Measurements from ENCODE around the gene ATP6V0E1. TPM values are rescaled to one million over a fixed set of nuclear protein-coding genes. Genes with fewer than 3 reads are reported as not detected.
"Not testable (repeated sequence)": the region's sequence is repeated elsewhere in the genome, so short reads cannot be mapped to it uniquely, and the experiment has no call there.

The ATP6V0E1 gene
- total and polyA plus RNA-seq, 9 donors, result 85.8 to 115 (median 99.0) TPM

- H3K27ac ChIP-seq (ENCODE audit: low read length), result no peak overlapping the region
- no peak for DNase-seq
- H3K36me3 ChIP-seq (ENCODE audit: control insufficient read depth, insufficient read depth, low read length), result no peaks in the 10 kb centered on the region
- WGBS (ENCODE audit: insufficient coverage), result 100% methylated on average over 1 of the region's 3 CpGs
- H3K27me3 ChIP-seq (ENCODE audit: control insufficient read depth, insufficient read depth, low read length), result no peaks in the 10 kb centered on the region
- no peak overlapping the region for H3K4me3 ChIP-seq (ENCODE audit: low read length)
- H3K4me1 ChIP-seq (ENCODE audit: control insufficient read depth, insufficient read depth, low read length), result no peaks in the 10 kb centered on the region
- peaks cover 2% of the 10 kb centered on the region for H3K9me3 ChIP-seq (replicated peaks; ENCODE audit: control insufficient read depth, low read depth, low read length)
Observed at GRCh38 chr5:173042763-173043107, 59.2 kb downstream of the ATP6V0E1 start.

- Histone ChIP-seq H3K27me3 (ENCODE audit: control insufficient read depth, insufficient read depth, low read length) (peaks cover 4% of the 10 kb centered on the region), H3K27ac (ENCODE audit: low read length) (no peak overlapping the region), H3K36me3 (ENCODE audit: control insufficient read depth, insufficient read depth, low read length) (no peaks in the 10 kb centered on the region), H3K9me3 (replicated peaks; ENCODE audit: control insufficient read depth, low read depth, low read length) (peaks cover 1% of the 10 kb centered on the region), H3K4me3 (ENCODE audit: low read length) (no peak overlapping the region), H3K4me1 (ENCODE audit: control insufficient read depth, insufficient read depth, low read length) (no peaks in the 10 kb centered on the region)
- no peak for DNase-seq
- 26% methylated on average over 6 of the region's 8 CpGs for WGBS (ENCODE audit: insufficient coverage)
Observed at GRCh38 chr5:173045474-173045873, 61.9 kb downstream of the ATP6V0E1 start.

- not testable (repeated sequence) for H3K9me3 ChIP-seq (replicated peaks; ENCODE audit: control insufficient read depth, low read depth, low read length); H3K36me3 ChIP-seq (ENCODE audit: control insufficient read depth, insufficient read depth, low read length); H3K27me3 ChIP-seq (ENCODE audit: control insufficient read depth, insufficient read depth, low read length); H3K27ac ChIP-seq (ENCODE audit: low read length); H3K4me3 ChIP-seq (ENCODE audit: low read length); DNase-seq; H3K4me1 ChIP-seq (ENCODE audit: control insufficient read depth, insufficient read depth, low read length)
- 57% methylated on average over 7 of the region's 12 CpGs for WGBS (ENCODE audit: insufficient coverage)
Observed at GRCh38 chr5:173047096-173047837, 63.7 kb downstream of the ATP6V0E1 start.

GRCh38 chr5:173047838-173048105, 64.2 kb downstream of the ATP6V0E1 start:
- H3K4me1 ChIP-seq (ENCODE audit: control insufficient read depth, insufficient read depth, low read length), result no peaks in the 10 kb centered on the region
- 56% methylated on average over 6 of the region's 6 CpGs for WGBS (ENCODE audit: insufficient coverage)
- no peaks in the 10 kb centered on the region for H3K9me3 ChIP-seq (replicated peaks; ENCODE audit: control insufficient read depth, low read depth, low read length)
- H3K36me3 ChIP-seq (ENCODE audit: control insufficient read depth, insufficient read depth, low read length), result no peaks in the 10 kb centered on the region
- no peak for DNase-seq
- no peak overlapping the region for H3K4me3 ChIP-seq (ENCODE audit: low read length)
- H3K27ac ChIP-seq (ENCODE audit: low read length), result no peak overlapping the region
- H3K27me3 ChIP-seq (ENCODE audit: control insufficient read depth, insufficient read depth, low read length), result peaks cover 4% of the 10 kb centered on the region

DNA sequence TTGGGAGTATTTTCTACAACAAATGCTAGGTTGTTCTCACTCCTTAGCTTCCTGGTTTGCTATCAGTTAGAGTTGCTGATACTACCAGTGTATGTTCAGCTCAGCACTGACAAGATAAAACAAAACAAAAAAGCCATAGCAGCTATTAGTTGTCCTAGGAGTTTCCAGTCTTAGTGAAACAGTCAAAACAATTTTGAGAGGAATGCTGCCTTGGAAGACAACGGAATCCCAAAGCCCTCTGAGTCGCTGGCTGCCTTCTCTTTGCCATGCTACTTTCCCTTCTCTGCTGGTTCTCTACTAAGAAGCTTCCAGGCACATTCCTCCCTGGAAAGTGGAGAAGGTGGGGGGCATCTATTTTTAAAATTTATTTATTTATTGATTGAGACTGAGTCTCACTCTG, 67.2 kb downstream of the ATP6V0E1 start:
- DNase-seq, result no peak
- Histone ChIP-seq H3K27ac (ENCODE audit: low read length) (no peak overlapping the region), H3K36me3 (ENCODE audit: control insufficient read depth, insufficient read depth, low read length) (no peaks in the 10 kb centered on the region), H3K4me1 (ENCODE audit: control insufficient read depth, insufficient read depth, low read length) (peaks cover 5% of the 10 kb centered on the region), H3K4me3 (ENCODE audit: low read length) (no peak overlapping the region), H3K27me3 (ENCODE audit: control insufficient read depth, insufficient read depth, low read length) (peaks cover 4% of the 10 kb centered on the region), H3K9me3 (replicated peaks; ENCODE audit: control insufficient read depth, low read depth, low read length) (no peaks in the 10 kb centered on the region)
- no CpG with 5 or more reads among the region's 2 CpGs for whole genome bisulfite sequencing (ENCODE audit: insufficient coverage)

GRCh38 chr5:173051746-173052145, 68.2 kb downstream of the ATP6V0E1 start:
- H3K36me3 ChIP-seq (ENCODE audit: control insufficient read depth, insufficient read depth, low read length), result no peaks in the 10 kb centered on the region
- H3K27ac ChIP-seq (ENCODE audit: low read length), result no peak overlapping the region
- no peak for DNase-seq
- no peaks in the 10 kb centered on the region for H3K9me3 ChIP-seq (replicated peaks; ENCODE audit: control insufficient read depth, low read depth, low read length)
- WGBS (ENCODE audit: insufficient coverage), result 60% methylated on average over 1 of the region's 5 CpGs
- peaks cover 4% of the 10 kb centered on the region for H3K27me3 ChIP-seq (ENCODE audit: control insufficient read depth, insufficient read depth, low read length)
- H3K4me3 ChIP-seq (ENCODE audit: low read length), result no peak overlapping the region
- peaks cover 5% of the 10 kb centered on the region for H3K4me1 ChIP-seq (ENCODE audit: control insufficient read depth, insufficient read depth, low read length)

GRCh38 chr5:173053041-173053440, 69.5 kb downstream of the ATP6V0E1 start:
- DNase-seq, result peak; percentile 15
- Histone ChIP-seq H3K36me3 (ENCODE audit: control insufficient read depth, insufficient read depth, low read length) (no peaks in the 10 kb centered on the region), H3K27me3 (ENCODE audit: control insufficient read depth, insufficient read depth, low read length) (peaks cover 4% of the 10 kb centered on the region), H3K4me3 (ENCODE audit: low read length) (no peak overlapping the region), H3K4me1 (ENCODE audit: control insufficient read depth, insufficient read depth, low read length) (peaks cover 5% of the 10 kb centered on the region), H3K9me3 (replicated peaks; ENCODE audit: control insufficient read depth, low read depth, low read length) (no peaks in the 10 kb centered on the region), H3K27ac (ENCODE audit: low read length) (no peak overlapping the region)
- 88% methylated on average over 2 of the region's 3 CpGs for WGBS (ENCODE audit: insufficient coverage)

DNA sequence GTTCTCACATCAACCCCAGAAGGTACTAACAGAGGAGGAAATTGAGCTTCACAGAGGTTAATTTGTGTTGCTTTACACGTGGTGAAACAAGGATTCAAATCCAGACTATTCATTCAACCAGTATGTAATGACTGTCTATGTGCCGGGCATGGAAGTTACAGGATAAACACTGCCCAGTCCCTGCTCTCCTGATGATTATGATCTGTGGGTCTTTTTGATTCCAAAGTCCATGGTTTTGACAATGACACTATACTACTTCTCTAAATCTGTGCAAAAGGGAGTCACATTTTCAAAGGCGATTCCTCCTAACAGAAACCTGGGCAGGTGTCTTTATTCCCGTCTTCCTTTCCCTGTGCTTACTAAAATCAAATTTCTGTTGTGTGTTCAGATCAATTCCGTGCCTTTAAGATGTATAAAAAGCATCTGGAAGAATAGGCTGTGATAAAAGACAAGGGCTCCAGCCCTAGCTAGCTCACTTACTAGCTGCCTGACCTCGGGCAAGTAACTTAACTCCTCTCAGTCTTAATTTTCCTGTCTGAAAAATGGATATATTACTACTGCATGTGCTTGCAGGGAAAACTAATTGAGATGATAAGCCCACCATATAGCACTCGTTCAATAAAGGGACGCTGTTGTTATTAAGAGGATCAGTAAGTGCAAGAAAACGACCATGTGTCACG, 71.6 kb downstream of the ATP6V0E1 start:
- DNase-seq, result no peak
- no peaks in the 10 kb centered on the region for H3K9me3 ChIP-seq (replicated peaks; ENCODE audit: control insufficient read depth, low read depth, low read length)
- peaks cover 5% of the 10 kb centered on the region for H3K4me1 ChIP-seq (ENCODE audit: control insufficient read depth, insufficient read depth, low read length)
- H3K27ac ChIP-seq (ENCODE audit: low read length), result no peak overlapping the region
- no peaks in the 10 kb centered on the region for H3K27me3 ChIP-seq (ENCODE audit: control insufficient read depth, insufficient read depth, low read length)
- H3K4me3 ChIP-seq (ENCODE audit: low read length), result peak overlapping the region; percentile 94
- H3K36me3 ChIP-seq (ENCODE audit: control insufficient read depth, insufficient read depth, low read length), result no peaks in the 10 kb centered on the region
- WGBS (ENCODE audit: insufficient coverage), result 0% methylated on average over 3 of the region's 10 CpGs

DNA sequence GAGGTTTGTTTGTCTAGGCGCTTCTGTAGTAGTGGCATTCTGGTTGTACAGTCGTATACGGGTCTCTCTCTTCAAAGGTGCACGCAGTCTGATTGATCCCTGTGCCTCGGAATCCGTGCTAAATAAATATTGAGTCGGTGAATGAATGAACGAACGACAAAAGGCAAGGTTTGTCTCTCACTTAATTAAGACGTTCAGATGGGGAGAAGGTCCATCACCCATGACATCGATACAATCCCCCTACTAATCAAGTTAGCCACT, 72.1 kb downstream of the ATP6V0E1 start:
- Histone ChIP-seq H3K27me3 (ENCODE audit: control insufficient read depth, insufficient read depth, low read length) (no peaks in the 10 kb centered on the region), H3K36me3 (ENCODE audit: control insufficient read depth, insufficient read depth, low read length) (no peaks in the 10 kb centered on the region), H3K9me3 (replicated peaks; ENCODE audit: control insufficient read depth, low read depth, low read length) (no peaks in the 10 kb centered on the region), H3K4me3 (ENCODE audit: low read length) (peak overlapping the region; percentile 94), H3K27ac (ENCODE audit: low read length) (peak overlapping the region; percentile 29), H3K4me1 (ENCODE audit: control insufficient read depth, insufficient read depth, low read length) (peaks cover 5% of the 10 kb centered on the region)
- WGBS (ENCODE audit: insufficient coverage), result 8% methylated on average over 4 of the region's 11 CpGs
- no peak for DNase-seq

- DNase-seq, result peak; percentile 98
- 0% methylated on average over 59 of the region's 74 CpGs for WGBS (ENCODE audit: insufficient coverage)
- Histone ChIP-seq H3K9me3 (replicated peaks; ENCODE audit: control insufficient read depth, low read depth, low read length) (no peaks in the 10 kb centered on the region), H3K27ac (ENCODE audit: low read length) (peak within 1 kb of the TSS; percentile 100), H3K4me1 (ENCODE audit: control insufficient read depth, insufficient read depth, low read length) (peaks cover 5% of the 10 kb centered on the region), H3K36me3 (ENCODE audit: control insufficient read depth, insufficient read depth, low read length) (no peaks in the 10 kb centered on the region), H3K4me3 (ENCODE audit: low read length) (peak within 1 kb of the TSS; percentile 94), H3K27me3 (ENCODE audit: control insufficient read depth, insufficient read depth, low read length) (no peaks in the 10 kb centered on the region)
Observed at GRCh38 chr5:173055983-173056782, 72.6 kb downstream of the ATP6V0E1 start, which contains the start of gene CREBRF. CREBRF (plus strand) TSS chr5:173056352; CDS start chr5:173080776, 24,424 bp downstream.
